MG63 (cell line): ENCODE results near the gene ZNF205. TPM values are rescaled to one million over a fixed set of nuclear protein-coding genes. Genes with fewer than 3 reads are reported as not detected.
"Not testable (repeated sequence)": the region's sequence is repeated elsewhere in the genome, so short reads cannot be mapped to it uniquely, and the experiment has no call there.

ENCODE experiments used
- DNase-seq: peaks from one replicate; pipeline ENCODE4 v3.0.0-alpha.2; 2020
- H3K27me3 ChIP-seq: fragments of 250-450 bp; sonication (Bioruptor Pico); 2 replicates; pipeline ENCODE4 v1.5.1; 2020; ENCODE audit warnings: mild to moderate bottlenecking, moderate library complexity
- H3K36me3 ChIP-seq: fragments of 250-450 bp; sonication (Bioruptor Pico); 2 replicates; pipeline ENCODE4 v1.5.1; 2020; ENCODE audit warnings: mild to moderate bottlenecking, moderate library complexity
- H3K4me3 ChIP-seq: fragments of 250-450 bp; sonication (Bioruptor Pico); 2 replicates; pipeline ENCODE4 v1.5.1; 2020; ENCODE audit warnings: mild to moderate bottlenecking, moderate library complexity
- H3K9me3 ChIP-seq: fragments of 250-450 bp; sonication (Bioruptor Pico); 2 replicates; pipeline ENCODE4 v1.5.1; 2020; ENCODE audit warnings: mild to moderate bottlenecking, moderate library complexity
- total RNA-seq: library from RNA; depleted of rRNA; stranded (reverse); fragments of >200 nt; shearing (Covaris generic); gene quantifications from 2 replicates; pipeline ENCODE4 v1.2.3, GENCODE V29; 2014; ENCODE audit warnings: low replicate concordance; rRNA removed

The ZNF205 gene
- total RNA-seq: 15.5 and 22.6 TPM in 2 replicates

GRCh38 chr16:3112058-3112880 is at the start of gene ZNF205:
TSS of gene ZNF205 (plus strand) at chr16:3112586. CDS start at chr16:3113431, 845 bp downstream.
- H3K27me3 ChIP-seq: no peaks in the 10 kb centered on the region
- peak; percentile 85 for DNase-seq

GRCh38 chr16:3063625-3064386 is 48.6 kb upstream of the ZNF205 start:
- H3K9me3 ChIP-seq: no peaks in the 10 kb centered on the region
- H3K4me3 ChIP-seq: no peak overlapping the region
- H3K36me3 ChIP-seq: no peaks in the 10 kb centered on the region
- H3K27me3 ChIP-seq: no peaks in the 10 kb centered on the region
- DNase-seq: no peak

More at GRCh38 chr16:3112058-3112880, at the start of gene ZNF205:
- Histone ChIP-seq H3K9me3 (no peaks in the 10 kb centered on the region), H3K4me3 (peak within 1 kb of the TSS; percentile 85), H3K36me3 (peaks cover 22% of the 10 kb centered on the region)

- Histone ChIP-seq H3K9me3 (no peaks in the 10 kb centered on the region), H3K4me3 (no peak within 1 kb of the TSS), H3K27me3 (no peaks in the 10 kb centered on the region), H3K36me3 (no peaks in the 10 kb centered on the region)
- peak; percentile 70 for DNase-seq
Observed at GRCh38 chr16:3065069-3065741, 47.2 kb upstream of the ZNF205 start, which contains the start of gene IL32. TSS of gene IL32 (plus strand) at chr16:3065640. CDS start at chr16:3065812, 172 bp downstream.

- no peaks in the 10 kb centered on the region for H3K36me3 ChIP-seq
- H3K27me3 ChIP-seq: no peaks in the 10 kb centered on the region
- no peak for DNase-seq
- no peak overlapping the region for H3K4me3 ChIP-seq
- H3K9me3 ChIP-seq: no peaks in the 10 kb centered on the region
Observed at GRCh38 chr16:3065742-3066439, 46.5 kb upstream of the ZNF205 start.

GRCh38 chr16:3066440-3066748 is 46.0 kb upstream of the ZNF205 start:
- Histone ChIP-seq H3K4me3 (no peak overlapping the region), H3K36me3 (no peaks in the 10 kb centered on the region), H3K27me3 (no peaks in the 10 kb centered on the region), H3K9me3 (no peaks in the 10 kb centered on the region)
- DNase-seq: no peak

- Histone ChIP-seq H3K4me3 (no peak overlapping the region), H3K36me3 (no peaks in the 10 kb centered on the region), H3K27me3 (no peaks in the 10 kb centered on the region), H3K9me3 (no peaks in the 10 kb centered on the region)
- no peak for DNase-seq
Observed at GRCh38 chr16:3068487-3068886, 43.9 kb upstream of the ZNF205 start.

- not testable (repeated sequence) for DNase-seq, H3K9me3 ChIP-seq, H3K36me3 ChIP-seq, H3K4me3 ChIP-seq, H3K27me3 ChIP-seq
Observed at GRCh38 chr16:3069146-3069545, 43.2 kb upstream of the ZNF205 start.

GRCh38 chr16:3070608-3071111 is 41.7 kb upstream of the ZNF205 start:
- Histone ChIP-seq H3K4me3 (no peak overlapping the region), H3K36me3 (no peaks in the 10 kb centered on the region)

GRCh38 chr16:3071655-3072054 is 40.7 kb upstream of the ZNF205 start:
- DNase-seq: no peak
- H3K4me3 ChIP-seq: no peak overlapping the region
- H3K9me3 ChIP-seq: no peaks in the 10 kb centered on the region
- peaks cover 6% of the 10 kb centered on the region for H3K27me3 ChIP-seq
- H3K36me3 ChIP-seq: no peaks in the 10 kb centered on the region

More at GRCh38 chr16:3070608-3071111, 41.7 kb upstream of the ZNF205 start:
- Histone ChIP-seq H3K27me3 (peaks cover 4% of the 10 kb centered on the region; the same call in 1 of the 2 replicates), H3K9me3 (no peaks in the 10 kb centered on the region)
- DNase-seq: no peak

- DNase-seq, H3K36me3 ChIP-seq, H3K4me3 ChIP-seq, H3K9me3 ChIP-seq: not testable (repeated sequence)
- H3K27me3 ChIP-seq: peaks cover 10% of the 10 kb centered on the region
Observed at GRCh38 chr16:3072148-3072547, 40.2 kb upstream of the ZNF205 start.

GRCh38 chr16:3072576-3073263 is 39.7 kb upstream of the ZNF205 start:
- not testable (repeated sequence) for H3K36me3 ChIP-seq, H3K4me3 ChIP-seq, H3K9me3 ChIP-seq, DNase-seq
- H3K27me3 ChIP-seq: peaks cover 13% of the 10 kb centered on the region

GRCh38 chr16:3073448-3073847 is 38.9 kb upstream of the ZNF205 start:
- Histone ChIP-seq H3K27me3 (peaks cover 15% of the 10 kb centered on the region), H3K4me3 (no peak overlapping the region), H3K9me3 (no peaks in the 10 kb centered on the region), H3K36me3 (no peaks in the 10 kb centered on the region)
- DNase-seq: no peak

- no peak for DNase-seq
- H3K36me3 ChIP-seq: no peaks in the 10 kb centered on the region
- H3K4me3 ChIP-seq: no peak overlapping the region
- H3K27me3 ChIP-seq: peaks cover 26% of the 10 kb centered on the region
- no peaks in the 10 kb centered on the region for H3K9me3 ChIP-seq
Observed at GRCh38 chr16:3074860-3075522, 37.4 kb upstream of the ZNF205 start.

GRCh38 chr16:3075523-3075915 is 36.9 kb upstream of the ZNF205 start:
- Histone ChIP-seq H3K36me3 (no peaks in the 10 kb centered on the region), H3K9me3 (no peaks in the 10 kb centered on the region), H3K4me3 (no peak overlapping the region), H3K27me3 (peaks cover 30% of the 10 kb centered on the region)
- DNase-seq: no peak

GRCh38 chr16:3075946-3076345 is 36.4 kb upstream of the ZNF205 start:
- not testable (repeated sequence) for H3K4me3 ChIP-seq, H3K36me3 ChIP-seq, H3K9me3 ChIP-seq, DNase-seq
- H3K27me3 ChIP-seq: peaks cover 33% of the 10 kb centered on the region
